ENCODE results near the gene MLYCD.
A peak's percentile ranks its signal among the peaks of the same experiment; 100 is the strongest.

The MLYCD gene

GRCh38 chr16:83898463-83899271 lies at the start of gene MLYCD:
Gene MLYCD (plus strand): TSS chr16:83899115. CDS start chr16:83899145, 30 bp downstream.
- peak; percentile 69 for DNase-seq (ENCODE audit: low spot score)

GRCh38 chr16:83849421-83849820 lies 49.5 kb upstream of the MLYCD start:
- DNase-seq (ENCODE audit: low spot score) = no peak

GRCh38 chr16:83850947-83851346 lies 48.0 kb upstream of the MLYCD start:
- DNase-seq (ENCODE audit: low spot score) = no peak

GRCh38 chr16:83851473-83851872 lies 47.4 kb upstream of the MLYCD start:
- no peak for DNase-seq (ENCODE audit: low spot score)

- DNase-seq (ENCODE audit: low spot score) = no peak
Observed at GRCh38 chr16:83852774-83853173, 46.1 kb upstream of the MLYCD start.

GRCh38 chr16:83853834-83854233 lies 45.1 kb upstream of the MLYCD start:
- no peak for DNase-seq (ENCODE audit: low spot score)

GRCh38 chr16:83854420-83854819 lies 44.5 kb upstream of the MLYCD start:
- no peak for DNase-seq (ENCODE audit: low spot score)

- no peak for DNase-seq (ENCODE audit: low spot score)
Observed at GRCh38 chr16:83856792-83857191, 42.1 kb upstream of the MLYCD start.

DNA sequence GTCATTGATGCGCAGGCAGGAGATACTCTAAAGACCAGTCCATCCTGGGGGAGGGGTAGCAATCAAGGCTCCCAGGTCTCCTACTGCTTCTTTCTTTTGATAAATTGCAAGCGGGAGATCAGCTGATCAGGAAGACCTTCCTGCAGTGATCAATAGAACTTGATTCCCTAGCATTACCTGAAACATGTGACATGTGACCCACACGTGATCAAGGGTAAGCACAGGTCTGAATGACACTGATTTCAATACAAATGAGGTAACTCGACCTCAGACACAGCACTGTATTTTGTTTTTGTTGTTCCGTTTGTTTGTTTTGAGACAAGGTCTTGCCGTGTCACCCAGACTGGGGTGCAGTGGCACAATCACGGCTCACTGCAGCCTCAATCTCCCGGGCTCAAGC lies 39.6 kb upstream of the MLYCD start:
- no peak for DNase-seq (ENCODE audit: low spot score)

DNA sequence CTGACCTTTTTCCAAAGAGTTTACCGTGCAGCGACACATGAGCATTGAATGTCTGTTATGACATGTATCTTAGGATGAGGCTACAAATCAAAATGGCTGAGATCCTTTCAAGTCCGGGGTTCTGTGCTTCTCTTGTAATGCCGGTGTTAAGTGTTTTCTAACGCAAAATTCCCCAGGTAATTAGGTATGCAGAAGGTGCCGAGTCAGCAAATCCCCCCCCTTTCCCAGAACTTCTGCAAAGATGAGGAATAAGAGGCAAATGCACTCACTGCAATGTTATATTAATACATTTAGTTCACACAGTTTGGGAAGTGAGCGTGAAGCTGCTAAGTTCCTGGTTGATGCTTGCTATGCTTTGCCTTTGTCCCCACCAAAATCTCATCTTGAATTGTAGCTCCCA lies 36.3 kb upstream of the MLYCD start:
- no peak for DNase-seq (ENCODE audit: low spot score)

DNA sequence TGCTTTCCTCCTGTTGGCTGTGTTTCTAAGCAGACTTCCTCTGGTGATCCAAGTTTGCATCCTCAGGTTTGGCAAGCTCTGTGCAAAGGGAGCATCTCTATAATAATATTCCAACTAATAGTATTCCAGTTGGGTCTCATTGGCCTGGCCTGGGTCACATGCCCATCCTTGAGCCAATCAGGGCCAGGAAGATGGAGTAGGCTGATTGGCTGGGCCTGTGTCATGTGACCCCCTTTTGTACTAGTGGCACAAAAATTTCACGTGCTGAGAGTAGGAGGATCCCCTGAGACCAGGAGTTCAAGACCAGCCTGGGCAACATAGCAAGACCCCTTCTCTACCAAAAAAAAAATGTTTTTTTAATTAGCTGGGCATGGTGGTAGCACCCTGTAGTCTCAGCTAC lies 35.2 kb upstream of the MLYCD start:
- DNase-seq (ENCODE audit: low spot score) = peak; percentile 27

DNA sequence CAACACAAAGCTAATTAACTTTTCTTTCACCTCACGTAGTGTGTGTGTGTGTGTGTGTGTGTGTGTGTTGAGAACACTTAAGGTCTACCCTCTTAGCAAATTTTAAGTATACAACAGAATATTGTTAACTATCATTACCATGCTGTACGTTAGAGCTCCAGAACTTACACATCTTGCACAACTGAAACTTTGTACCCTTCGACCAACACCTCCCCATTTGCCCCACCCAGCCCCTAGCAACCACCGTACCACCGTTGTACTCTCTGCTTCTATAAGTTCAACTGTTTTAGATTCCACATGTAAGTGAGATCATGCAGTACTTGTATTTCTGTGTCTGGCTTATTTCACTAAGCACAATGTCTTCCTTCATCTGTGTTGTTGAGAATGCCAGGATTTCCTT lies 28.1 kb upstream of the MLYCD start:
- no peak for DNase-seq (ENCODE audit: low spot score)

DNA sequence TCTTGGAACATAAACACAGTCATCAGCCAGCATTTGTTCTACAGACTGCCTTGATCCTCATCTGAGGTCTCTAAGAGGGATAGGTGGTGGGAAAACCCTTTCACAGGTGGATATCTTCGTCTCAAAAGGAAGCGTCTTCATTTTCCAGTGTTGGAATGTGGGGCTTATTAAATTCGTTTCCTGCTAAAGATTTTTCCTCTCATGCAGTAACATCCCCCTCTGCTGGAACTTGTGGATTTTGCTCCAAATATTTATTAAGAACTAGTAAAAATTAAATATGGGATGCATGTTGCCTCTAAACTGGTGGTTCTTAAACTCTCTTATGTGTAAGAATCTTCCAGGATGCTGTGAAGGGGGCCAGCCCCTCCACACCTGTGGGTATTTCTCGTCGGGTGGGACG lies 20.1 kb upstream of the MLYCD start:
- DNase-seq (ENCODE audit: low spot score) = peak; percentile 7

- DNase-seq (ENCODE audit: low spot score) = no peak
Observed at GRCh38 chr16:83882163-83882885, 16.6 kb upstream of the MLYCD start.

GRCh38 chr16:83886199-83886971 lies 12.5 kb upstream of the MLYCD start:
- DNase-seq (ENCODE audit: low spot score) = no peak

GRCh38 chr16:83887080-83887479 lies 11.8 kb upstream of the MLYCD start:
- DNase-seq (ENCODE audit: low spot score) = peak; percentile 34

- no peak for DNase-seq (ENCODE audit: low spot score)
Observed at GRCh38 chr16:83887564-83887963, 11.4 kb upstream of the MLYCD start.

DNA sequence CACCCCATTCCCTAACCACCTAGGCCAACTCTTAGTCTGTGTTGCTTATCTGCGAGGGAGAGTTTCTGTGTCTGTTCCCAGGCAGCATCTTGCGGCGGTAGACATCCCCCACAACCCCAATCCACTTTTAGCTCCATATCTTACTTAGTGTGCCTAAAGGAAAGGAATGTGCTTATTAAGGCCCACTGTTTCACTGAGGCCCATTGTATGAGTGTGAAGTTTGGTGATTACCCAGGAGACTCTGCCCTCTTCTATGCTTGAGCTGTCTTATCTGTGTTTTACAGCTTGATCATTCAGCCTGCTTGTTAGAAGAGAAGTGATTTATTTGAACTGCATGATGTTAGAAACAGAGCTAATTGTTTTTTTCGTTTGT lies 10.3 kb upstream of the MLYCD start:
- no peak for DNase-seq (ENCODE audit: low spot score)

DNA sequence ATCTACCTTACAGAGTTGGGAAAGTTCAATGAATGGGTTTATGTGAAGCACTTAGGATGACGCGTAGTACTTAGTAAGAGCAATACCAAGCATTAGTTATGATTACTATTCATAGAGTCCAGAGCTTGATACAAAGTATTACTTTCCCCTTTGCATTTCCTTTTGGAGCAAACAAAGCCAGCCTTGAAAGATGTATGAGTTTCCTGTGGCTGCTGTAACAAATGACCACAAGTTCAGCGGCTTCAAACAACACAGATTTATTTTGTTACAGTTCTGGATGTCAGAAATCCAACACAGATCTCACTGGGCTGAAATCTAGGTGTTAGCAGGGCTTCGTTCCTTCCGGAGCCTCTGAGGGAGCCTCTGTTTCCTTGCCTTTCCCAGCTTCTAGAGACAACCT lies 8.6 kb upstream of the MLYCD start:
- DNase-seq (ENCODE audit: low spot score) = no peak

- DNase-seq (ENCODE audit: low spot score) = no peak
Observed at GRCh38 chr16:83891742-83892141, 7.2 kb upstream of the MLYCD start.

GRCh38 chr16:83895243-83895642 lies 3.7 kb upstream of the MLYCD start:
- no peak for DNase-seq (ENCODE audit: low spot score)

GRCh38 chr16:83895942-83896341 lies 3.0 kb upstream of the MLYCD start:
- DNase-seq (ENCODE audit: low spot score) = no peak

Measured in NAMALWA (cell line).